Measurements from ENCODE around the gene KXD1.
A peak's percentile ranks its signal among the peaks of the same experiment; 100 is the strongest.
"Not testable (repeated sequence)": the region's sequence is repeated elsewhere in the genome, so short reads cannot be mapped to it uniquely, and the experiment has no call there.

The KXD1 gene, protein sequence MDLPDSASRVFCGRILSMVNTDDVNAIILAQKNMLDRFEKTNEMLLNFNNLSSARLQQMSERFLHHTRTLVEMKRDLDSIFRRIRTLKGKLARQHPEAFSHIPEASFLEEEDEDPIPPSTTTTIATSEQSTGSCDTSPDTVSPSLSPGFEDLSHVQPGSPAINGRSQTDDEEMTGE

DNA sequence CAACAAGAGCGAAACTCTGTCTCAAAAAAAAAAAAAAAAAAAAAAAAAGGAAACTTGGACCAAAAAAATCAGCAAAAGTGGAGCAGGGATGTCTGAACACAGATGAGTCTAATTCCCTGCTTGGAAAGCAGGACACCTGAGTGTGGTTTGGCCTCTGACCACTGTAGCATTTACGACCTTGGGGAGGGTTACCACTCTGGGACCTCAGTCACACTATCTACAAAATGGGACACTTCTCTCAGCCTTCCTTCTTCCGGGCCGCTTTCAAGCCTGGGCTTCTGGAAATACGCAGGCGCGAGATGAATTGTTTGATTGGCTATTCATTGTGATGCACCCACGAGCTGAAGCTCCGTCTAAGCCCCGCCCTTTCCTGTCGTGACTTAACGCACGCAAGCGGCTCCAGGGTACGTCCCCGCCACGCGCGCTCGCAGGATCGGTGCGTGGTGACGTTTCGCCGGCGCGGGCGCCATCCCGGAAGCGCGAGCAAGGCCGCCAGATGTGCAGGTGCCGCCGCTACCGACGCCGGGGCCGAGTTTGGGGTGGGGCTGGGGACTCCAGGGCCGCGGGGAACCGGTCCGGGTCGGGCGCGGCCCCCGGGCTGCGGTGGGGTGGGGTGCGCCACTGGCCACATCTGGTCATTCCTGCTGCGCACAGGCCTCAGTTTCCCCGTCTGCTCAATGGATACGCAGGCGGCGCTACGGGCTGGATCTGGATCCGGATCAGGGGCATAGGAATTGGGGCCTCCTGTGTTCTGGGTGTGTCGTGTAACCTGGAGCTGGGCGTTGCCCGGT lies at the start of gene KXD1:
KXD1 (plus strand) TSS at position 460 of the 791 bp plus-strand sequence. CDS start 4,187 bp downstream, outside the sequence.
- DNase-seq, result peak; percentile 95

DNA sequence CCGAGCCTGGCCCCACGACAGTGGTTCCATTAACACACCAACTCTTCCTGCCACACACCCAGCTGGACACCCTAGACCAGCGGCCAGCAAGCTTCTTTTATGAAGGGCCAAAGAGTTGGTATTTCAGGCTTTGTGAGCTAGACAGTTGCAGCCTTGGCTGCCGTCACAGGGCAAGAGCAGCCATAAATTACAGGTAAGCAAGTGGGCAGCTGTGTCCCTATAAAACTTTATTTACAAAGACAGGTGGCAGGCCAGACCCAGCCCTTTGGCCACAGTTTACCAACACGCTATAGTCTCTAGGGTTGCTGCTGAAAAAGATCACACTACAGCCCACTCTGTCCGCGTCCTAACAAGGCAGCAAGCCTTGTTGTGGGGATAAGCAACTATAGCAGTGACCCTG lies 49.1 kb upstream of the KXD1 start:
- no peak for DNase-seq

DNA sequence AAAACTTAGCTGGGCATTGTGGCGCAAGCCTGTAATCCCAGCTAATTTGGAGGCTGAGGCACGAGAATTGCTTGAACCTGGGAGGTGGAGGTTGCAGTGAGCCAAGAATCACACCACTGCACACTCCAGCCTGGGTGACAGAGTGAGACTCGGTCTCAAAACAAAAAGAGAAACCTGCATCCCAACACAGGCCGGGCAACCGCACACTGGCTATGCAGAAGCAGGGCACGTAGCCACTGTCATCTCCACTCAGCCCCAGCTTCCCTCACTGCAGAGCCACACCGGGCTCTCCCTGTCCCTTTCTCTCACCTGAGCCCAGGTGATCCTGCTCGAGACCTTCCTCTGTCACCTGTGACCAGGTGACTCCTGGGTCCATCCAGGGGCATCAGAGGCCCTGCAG lies 47.5 kb upstream of the KXD1 start:
- DNase-seq, result no peak

DNA sequence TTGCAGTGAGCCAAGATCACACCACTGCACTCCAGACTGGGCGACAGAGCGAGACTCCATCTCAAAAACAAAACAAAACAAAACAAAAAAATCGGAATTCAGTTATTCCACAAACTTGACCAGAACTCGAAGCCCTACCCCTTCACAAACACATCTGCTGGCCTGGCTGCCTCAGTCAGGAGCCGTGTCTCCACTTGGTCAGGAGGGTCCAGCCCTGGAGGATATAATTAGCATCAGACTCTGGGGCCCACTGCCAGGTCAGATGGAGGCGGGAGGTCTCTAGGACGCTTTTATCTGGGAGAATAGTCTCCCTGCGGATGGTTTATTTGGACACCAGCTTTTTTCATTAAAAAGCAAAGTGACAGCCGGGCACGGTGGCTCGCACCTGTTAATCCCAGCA lies 43.8 kb upstream of the KXD1 start:
- DNase-seq, result no peak

DNA sequence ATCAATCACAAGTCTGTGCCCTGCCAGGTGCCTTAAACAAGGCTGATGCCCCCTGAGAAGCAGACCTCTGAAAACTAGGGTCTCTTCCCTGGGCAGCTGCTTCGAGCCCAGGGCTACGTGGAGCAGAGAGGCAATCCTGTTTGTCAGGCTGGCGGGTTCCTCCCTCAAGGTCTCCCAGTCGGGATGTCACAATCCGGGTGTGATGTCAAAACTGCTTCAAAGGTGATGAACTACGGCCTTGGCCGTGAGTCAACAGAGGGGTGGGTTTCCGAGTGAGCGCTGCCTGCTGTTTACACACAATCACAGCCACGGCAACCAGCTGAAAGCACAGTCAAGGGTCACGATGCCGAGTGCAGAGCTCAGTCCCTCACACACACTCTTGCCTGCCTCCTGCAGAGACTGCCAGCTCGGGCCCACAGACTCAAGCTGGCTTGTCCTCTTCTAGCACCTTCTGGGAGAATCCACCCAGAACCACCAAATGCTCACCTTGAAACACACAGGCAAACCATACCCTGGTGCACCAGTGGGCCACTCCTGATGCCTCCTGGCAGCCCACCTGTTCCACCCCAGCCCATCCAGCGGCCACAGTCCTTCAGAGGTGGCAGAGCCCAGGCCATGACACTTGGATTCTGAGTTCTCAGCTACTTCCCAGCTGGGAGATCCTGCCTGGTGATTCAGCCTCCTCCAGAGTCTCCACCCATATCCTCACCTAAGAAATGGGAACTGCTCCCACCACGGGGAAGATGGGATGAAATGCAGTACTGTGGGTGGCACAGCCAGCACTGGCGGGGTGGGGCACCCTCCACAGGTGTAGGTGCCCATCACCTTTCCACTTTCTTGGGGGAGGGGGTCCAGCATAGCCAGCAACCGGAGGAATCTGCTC lies 42.6 kb upstream of the KXD1 start:
- peak; percentile 40 for DNase-seq

DNA sequence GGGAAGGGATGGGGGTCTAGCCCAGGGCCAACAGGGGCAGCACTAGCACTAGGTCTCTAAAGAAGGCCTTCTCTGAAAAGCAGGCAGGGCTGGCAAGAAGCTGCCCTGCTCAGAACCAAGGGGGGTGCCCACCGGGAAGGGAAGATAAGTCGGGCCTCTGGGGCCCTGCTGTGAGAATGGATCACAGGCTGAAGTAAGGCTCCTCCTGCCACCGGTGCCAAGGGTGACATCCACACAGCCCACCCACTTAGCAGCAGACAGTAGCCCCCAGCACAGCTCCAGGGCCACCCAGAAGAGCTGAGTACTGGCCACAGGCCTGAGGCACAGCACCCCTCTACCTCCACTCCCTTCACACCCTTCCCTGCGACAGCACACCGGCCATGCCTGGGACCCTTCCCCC lies 41.7 kb upstream of the KXD1 start:
- no peak for DNase-seq

DNA sequence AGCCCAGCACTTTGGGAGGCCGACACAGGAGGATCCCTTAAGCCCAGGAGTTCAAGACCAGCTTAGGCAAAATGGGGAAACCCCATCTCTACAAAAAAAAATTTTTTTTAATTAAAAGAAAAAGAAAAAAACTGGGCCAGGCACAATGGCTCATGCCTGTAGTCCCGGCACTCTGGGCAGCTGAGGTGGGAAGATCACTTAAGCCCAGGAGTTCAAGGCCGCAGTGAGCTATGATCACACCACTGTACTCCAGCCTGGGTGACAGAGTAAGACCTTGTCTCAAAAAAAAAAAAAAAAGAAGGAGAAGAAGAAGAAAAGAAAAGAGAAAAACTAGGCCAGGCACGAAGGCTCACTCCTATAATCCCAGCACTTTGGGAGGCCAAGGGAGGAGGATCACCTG lies 40.1 kb upstream of the KXD1 start:
- no peak for DNase-seq

DNA sequence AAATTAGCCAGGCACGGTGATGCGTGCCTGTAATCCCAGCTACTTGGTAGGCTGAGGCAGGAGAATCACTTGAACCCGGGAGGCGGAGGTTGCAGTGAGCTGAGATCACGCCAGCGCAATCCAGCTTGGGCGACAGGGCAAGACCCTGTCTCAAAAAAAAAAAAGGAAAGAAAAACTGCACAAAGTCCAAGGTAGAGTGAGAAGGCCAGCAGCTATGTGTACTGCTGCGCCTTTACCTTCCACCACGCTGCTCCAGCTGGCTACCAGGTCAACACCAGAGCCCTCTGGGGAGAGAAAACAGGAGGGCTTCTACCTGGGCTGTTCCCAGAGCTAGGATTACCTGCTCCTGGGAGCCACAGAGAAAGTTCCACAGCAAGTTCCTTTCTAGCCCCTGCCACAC lies 39.0 kb upstream of the KXD1 start:
- DNase-seq, result no peak

DNA sequence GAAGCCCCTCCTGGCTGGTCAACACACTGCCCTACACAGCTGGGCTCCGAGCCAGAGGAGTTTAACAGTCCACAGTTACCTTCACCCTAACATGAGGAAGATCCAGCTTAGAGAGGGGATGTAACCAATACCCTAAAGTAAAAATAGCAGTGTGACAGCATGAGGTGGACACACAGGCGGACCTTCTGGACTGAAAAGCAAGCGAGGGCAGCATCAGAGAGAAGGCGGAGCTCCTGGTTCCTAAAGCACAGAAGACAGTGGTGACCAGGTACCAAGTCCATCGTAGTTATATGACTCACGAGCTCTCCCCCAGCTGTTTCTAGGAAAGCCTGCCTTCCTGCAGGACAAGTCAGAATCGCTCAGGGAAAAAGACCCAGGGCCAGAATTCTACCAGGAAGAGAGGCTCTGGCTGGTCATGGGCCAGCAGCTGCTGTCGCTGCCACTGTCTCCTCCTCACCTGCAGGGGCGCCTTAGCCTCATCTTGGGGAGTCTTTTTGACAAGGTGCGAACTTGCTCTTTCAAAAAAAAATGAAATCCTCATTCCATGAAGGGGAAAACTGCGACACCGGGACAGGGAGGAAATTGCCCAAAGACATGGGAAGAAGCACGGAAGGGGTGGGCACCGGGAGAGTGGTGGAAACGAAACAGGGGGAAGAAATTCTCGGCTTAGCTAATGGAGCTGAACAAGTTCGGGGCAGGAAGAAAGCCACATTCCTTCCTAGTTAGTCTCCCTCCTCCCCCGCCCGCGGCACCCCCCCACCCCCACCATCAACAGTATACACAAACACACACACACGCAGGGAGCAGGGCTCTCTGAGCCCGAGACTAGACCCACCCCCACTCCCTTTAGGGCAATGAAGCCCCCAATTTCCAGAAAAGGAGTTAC lies 37.5 kb upstream of the KXD1 start:
- DNase-seq, result peak; percentile 32

DNA sequence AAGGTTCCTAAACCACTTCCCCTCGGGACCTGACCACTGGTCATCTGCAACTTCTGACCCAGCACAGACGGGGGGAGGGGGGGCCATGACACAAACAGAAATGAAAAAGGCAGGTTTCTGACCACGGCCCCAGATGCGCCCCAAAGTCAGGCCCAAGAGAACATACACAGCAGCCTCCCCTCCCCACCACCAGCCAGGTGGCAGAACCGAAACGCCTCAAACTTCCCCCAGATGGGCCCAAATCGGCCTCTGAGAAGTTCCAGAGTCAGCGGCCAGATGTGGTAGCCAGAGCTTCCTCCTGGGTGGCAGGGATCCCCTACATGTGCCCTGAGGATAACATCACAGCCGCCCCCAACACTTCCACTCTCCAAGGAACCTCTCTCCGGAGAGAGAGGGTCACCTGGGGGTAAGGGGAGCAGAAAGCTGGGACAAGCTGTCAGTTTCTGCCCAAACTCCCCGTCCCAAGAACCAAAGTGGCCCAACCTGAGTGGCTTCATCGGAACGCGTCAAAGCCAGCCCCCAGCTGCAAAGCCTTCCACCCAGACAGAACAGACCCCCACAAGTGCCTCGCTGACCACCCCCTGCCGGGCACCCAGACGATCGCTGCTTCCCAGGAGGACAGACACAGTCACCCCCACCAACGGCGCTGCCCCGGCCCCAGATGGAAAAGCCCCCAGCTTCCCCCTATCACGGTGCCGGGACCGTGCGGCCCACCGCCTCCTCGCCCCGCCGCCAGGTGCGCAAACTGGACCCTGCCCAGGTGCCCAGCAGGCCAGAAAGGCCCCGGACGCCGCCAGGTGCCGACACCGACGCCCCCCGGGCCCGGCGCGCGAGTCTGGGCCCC lies 36.6 kb upstream of the KXD1 start:
- DNase-seq, result no peak

DNA sequence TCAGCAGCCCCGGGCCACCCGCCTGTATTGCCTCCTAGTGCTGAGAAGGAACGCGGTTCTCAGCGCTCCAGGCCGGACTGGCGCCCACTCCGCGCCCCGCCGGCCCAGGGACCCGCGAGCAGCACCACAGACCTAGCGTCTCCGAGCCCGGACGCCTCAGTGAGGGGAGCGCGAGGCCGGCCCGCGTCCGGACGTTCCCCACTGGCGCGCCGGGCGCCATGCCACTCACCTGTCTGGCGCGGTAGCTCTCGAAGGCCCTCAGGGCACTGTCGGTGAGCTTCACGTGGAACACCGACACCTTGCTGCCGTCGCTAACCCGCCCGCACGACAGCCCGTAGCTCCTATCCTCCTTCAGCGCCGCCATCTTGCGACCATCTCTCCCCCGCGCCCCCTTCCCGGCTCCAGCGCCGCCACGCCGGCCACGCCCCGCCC lies 36.0 kb upstream of the KXD1 start, which contains the start of gene ELL:
ELL (minus strand) TSS at position 379 of the 432 bp plus-strand sequence; CDS start at position 364, 15 bp downstream.
- no peak for DNase-seq

DNA sequence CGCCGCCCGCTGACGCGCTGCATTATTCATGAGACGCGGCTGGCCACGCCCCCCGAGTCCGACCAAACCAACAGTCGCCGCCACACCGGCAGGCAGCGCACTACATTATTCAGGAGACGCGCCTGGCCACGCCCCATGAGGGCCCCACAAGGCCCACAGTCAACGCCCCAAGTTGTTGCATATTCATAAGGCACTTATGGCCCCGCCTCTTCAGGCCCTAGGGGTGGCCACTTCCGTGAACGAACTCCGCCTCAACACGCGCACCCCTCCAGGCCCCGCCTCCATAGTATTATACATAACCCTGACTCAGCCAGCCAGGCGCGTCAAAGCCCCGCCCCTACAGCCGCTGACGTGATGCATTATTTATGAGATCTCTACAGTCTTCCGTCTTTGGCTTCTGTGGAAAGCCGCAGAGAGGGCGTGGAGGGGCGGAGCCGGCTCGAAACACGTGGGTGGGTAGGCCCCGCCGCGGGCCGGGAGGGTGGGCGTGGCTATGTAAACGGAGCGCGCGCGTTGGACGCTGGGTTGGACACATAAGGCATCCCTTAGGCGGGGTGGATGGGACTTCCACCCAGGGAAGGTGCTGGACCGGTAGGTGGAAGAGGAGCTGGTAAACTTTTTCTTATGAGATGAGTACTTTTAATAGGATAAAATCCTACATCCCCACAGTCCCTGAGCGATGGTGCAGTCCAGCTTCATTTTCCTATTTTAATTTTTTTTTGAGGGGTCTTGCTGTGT lies 35.4 kb upstream of the KXD1 start:
- DNase-seq, result peak; percentile 100

DNA sequence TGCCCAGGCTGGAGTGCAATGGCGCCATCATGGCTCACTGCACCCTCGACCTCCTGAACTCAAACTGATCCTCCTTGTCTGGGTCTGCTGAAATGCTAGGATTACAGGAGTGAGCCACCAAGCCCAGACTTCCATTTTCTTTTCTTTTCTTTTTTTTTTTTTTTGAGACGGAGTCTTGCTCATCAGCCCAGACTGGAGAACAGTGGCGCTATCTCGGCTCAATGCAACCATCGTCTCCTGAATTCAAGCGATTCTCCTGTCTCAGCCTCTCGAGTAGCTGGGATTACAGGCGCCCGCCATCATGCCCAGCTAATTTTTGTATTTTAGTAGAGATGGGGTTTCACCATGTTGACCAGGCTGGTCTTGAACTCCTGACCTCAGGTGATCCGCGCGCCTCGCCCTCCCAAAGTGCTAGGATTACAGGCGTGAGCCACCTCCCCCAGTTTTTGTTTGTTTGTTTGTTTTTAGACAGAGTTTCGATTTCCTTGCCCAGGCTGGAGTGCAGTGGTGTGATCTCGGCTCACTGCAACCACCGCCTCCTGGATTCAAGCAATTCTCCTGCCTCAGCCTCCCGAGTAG lies 34.7 kb upstream of the KXD1 start:
- not testable (repeated sequence) for DNase-seq

DNA sequence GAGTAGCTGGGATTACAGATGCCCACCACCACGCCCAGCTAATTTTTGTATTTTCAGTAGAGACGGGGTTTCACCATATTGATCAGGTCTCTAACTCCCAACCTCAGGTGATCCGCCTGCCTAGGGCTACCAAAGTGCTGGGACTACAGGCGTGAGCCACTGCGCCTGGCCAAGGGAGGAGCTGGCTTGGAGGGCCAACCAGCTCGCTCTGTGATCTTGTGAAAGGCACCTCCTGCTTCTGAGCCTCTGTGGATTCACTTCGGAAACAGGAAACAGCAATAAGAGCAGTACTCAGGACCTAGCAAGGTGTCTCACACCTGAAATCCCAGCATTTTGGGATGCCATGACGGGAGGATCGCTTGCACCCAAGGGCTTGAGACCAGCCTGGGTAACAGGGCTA lies 33.8 kb upstream of the KXD1 start:
- no peak for DNase-seq

DNA sequence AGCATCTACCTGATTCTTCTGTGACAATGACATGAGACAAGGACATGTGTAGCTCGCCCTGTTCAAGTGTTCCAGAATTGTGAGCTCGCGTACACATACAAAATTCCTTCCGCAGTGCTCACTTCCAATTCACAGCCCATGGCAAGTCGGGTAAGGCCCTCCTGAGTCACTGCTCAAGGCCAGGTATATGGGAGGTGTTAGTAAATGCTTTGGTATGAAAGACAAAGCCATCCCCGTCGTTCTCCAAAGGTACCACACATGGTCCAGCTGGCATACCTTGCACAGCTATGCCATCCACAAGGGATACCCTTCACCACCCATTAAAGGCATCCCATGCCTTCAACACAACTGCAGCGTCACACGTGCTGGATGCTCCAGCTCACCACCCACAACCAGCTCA lies 31.4 kb upstream of the KXD1 start:
- DNase-seq, result no peak

DNA sequence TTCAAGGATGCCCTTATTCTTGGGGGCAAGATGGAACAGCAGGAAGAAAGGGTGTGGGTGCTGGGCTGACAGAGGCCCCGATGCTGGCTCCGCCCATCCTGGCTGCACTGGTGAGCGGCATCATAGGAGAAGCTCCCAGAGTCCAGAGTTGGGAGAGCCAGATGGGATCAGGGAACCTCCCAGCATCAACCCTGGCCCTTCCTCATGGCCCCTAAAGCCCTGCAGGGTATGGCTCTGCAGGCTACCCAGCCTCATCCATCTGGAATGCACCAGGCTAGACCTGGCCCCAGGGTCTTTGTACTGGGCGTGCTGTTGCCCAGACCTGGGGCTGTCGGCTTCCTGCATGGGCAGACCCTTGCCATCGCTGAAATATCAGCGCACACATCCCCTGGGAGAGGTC lies 27.9 kb upstream of the KXD1 start:
- no peak for DNase-seq

DNA sequence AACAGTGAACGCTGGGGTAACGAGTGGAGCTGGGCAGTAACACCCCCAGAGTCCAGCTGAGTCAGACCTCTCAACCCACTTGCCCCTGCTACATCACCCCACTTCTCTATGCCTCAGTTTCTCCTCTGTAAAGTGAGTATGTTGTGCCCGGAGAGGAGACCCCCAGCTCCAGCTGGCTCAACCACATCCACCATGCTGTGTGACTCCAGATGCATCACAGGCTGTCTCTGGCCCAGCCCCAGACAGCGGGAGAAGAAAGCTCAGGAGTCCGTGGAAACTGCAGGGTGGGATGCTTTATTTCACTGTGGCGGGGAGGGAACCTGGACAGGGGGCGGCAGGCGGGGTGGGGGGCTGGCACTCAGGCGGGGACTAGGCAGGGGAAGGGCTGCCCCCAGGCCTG lies 26.2 kb upstream of the KXD1 start:
- DNase-seq, result no peak

DNA sequence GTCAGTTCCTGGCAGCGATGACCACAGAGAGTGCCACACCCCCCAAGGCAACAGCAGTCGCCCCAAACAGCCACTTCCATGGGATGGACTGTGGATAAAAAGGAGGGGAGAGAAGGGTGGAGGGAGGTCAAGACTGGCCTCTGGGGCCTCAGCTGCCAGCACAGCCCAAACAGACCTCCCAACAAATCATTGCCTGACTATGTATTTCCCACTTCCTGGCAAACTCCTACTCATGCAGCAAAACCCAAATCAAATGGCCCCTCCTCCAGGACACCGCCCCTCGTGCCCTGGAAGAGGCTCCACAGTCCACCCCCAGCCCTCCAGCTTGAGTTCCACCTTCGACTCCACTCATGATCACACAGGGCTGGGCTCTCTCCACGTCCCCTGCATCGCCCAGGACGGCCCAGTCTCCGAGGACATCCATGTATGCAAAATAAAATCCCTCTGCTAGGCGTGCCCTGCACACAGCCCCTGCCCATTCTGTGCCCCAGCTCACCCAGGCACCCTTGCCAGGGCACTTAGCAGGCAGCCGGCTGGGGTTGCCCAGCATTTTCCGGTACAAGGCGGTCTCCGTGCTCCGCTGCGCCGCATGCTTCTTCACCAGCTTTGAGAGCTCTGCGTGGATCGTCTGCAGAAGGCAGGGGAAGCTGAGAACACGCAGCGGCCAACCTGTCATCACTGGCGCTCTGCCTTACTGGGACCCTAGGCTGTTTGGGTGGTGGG lies 25.3 kb upstream of the KXD1 start:
- no peak for DNase-seq

DNA sequence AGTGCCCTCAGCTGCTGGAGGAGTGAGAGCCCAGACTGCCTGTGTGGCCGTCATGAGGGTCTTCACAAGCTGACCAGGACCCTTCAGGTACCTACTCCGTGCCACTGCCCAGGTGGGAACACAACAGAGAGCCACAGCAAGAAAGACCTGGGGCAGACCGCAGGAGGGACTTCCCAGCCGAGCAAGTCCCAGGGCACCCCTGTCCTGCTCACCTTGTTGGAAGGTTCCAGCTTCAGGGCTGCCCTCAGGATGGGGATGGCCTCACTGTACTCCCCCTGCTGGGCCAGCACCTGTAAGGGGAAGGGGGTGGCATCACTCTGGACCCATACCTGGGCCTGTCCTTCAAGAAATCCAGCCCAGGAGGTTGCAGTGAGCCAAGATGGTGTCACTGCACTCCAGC lies 24.6 kb upstream of the KXD1 start:
- DNase-seq, result no peak

DNA sequence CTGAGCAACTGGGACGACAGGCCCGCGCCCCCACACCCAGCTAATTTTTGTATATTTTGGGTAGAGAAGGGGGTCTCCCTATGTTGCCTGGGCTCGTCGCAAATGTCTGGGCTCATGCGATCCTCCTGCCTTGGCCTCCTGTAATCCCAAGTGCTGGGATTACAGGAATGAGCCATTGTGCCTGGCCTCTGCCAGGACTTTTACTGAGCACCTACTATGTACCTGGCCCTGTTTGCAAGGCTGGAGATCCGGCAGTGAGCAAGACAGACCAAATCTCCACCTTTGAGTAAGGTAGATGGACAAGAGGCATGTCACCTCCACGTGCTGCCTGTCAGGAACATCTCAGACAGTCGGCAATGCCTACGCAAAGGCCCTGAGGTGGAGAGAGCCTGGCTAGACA lies 21.2 kb upstream of the KXD1 start:
- no peak for DNase-seq

Data from GF-D8 (cell line).